ENCODE results near the gene MYO10.

DNA sequence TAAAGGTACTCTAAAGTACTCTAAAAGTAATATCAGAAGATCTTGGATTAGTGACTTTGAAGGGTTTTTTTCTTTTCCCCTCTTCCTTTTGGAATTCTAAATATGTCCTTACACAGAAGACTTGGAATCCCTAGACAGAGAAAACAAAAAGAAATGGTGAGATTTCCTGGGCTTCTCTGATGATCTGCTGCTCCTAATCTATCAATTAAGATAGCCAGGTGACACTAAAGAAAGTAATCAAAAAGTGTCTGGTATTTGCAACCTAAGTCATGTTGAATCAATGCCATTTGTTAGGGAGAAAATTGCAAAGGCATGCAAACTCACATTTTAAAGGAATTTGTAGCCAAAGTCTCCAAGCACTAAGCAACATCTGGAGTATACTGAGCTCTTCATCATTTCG lies 29.5 kb upstream of the MYO10 start:
- TF ChIP-seq, protein P1, sequence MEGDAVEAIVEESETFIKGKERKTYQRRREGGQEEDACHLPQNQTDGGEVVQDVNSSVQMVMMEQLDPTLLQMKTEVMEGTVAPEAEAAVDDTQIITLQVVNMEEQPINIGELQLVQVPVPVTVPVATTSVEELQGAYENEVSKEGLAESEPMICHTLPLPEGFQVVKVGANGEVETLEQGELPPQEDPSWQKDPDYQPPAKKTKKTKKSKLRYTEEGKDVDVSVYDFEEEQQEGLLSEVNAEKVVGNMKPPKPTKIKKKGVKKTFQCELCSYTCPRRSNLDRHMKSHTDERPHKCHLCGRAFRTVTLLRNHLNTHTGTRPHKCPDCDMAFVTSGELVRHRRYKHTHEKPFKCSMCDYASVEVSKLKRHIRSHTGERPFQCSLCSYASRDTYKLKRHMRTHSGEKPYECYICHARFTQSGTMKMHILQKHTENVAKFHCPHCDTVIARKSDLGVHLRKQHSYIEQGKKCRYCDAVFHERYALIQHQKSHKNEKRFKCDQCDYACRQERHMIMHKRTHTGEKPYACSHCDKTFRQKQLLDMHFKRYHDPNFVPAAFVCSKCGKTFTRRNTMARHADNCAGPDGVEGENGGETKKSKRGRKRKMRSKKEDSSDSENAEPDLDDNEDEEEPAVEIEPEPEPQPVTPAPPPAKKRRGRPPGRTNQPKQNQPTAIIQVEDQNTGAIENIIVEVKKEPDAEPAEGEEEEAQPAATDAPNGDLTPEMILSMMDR (IDR thresholded peaks at IDR 0.05) = no peak
- no peak for TF ChIP-seq POLR2AphosphoS5 (IDR thresholded peaks at IDR 0.05; ENCODE audit: low read depth, low read length)
- TF ChIP-seq, protein P2, sequence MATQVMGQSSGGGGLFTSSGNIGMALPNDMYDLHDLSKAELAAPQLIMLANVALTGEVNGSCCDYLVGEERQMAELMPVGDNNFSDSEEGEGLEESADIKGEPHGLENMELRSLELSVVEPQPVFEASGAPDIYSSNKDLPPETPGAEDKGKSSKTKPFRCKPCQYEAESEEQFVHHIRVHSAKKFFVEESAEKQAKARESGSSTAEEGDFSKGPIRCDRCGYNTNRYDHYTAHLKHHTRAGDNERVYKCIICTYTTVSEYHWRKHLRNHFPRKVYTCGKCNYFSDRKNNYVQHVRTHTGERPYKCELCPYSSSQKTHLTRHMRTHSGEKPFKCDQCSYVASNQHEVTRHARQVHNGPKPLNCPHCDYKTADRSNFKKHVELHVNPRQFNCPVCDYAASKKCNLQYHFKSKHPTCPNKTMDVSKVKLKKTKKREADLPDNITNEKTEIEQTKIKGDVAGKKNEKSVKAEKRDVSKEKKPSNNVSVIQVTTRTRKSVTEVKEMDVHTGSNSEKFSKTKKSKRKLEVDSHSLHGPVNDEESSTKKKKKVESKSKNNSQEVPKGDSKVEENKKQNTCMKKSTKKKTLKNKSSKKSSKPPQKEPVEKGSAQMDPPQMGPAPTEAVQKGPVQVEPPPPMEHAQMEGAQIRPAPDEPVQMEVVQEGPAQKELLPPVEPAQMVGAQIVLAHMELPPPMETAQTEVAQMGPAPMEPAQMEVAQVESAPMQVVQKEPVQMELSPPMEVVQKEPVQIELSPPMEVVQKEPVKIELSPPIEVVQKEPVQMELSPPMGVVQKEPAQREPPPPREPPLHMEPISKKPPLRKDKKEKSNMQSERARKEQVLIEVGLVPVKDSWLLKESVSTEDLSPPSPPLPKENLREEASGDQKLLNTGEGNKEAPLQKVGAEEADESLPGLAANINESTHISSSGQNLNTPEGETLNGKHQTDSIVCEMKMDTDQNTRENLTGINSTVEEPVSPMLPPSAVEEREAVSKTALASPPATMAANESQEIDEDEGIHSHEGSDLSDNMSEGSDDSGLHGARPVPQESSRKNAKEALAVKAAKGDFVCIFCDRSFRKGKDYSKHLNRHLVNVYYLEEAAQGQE (IDR thresholded peaks at IDR 0.05; ENCODE audit: insufficient read depth in 1 of 2, low read depth in 2 of 2, low read length in 1 of 2) = no peak
- TF ChIP-seq SIN3A (IDR thresholded peaks at IDR 0.05; ENCODE audit: borderline replicate concordance, insufficient read depth, low read depth, low read length) = no peak
- no peak for TF ChIP-seq TCF7L2 (IDR thresholded peaks at IDR 0.05; ENCODE audit: low read depth, low read length)

All from Panc1 (cell line).